ENCODE data around the gene DELE1. TPM values are rescaled to one million over a fixed set of nuclear protein-coding genes. Genes with fewer than 3 reads are reported as not detected.

Gene DELE1
- total RNA-seq, 1 experiment from 2014 or later, result 81.5 TPM

DNA sequence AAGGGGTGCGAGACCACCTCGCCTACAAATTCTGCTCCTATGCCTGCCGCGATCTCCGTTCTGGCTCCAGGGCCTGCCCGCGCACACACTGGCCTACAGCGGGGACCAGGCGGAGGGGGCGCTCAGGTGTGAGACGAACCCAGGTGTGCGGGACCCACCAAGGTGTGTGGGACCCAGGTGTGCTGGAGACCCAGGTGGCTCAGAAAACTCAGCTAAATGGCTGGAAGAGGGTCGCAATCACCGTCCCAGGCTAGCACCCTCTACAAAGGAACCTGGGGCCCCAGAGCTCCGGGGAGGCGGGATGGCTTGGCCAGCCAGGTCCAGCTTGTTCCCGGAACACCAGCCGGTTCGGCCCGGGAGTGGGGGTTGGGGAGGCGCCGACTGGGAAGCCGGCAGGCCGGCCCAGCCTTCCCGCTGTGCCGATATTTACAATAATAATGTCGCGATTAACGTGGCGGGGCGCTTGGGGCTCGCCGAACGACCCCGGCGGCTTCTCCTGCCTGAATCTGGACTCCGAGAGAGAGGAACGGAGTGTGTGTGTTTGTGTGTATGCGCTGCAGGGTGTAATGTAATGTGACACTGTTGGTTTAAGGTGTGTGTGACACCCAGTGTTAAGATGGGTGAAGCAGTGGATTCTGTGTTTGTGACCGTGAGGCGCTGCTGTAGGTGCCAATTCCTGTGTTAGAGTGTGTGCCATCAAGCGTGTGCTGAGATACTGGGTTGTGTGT is 46.9 kb upstream of the DELE1 start (continued):
- TF ChIP-seq, protein P1, sequence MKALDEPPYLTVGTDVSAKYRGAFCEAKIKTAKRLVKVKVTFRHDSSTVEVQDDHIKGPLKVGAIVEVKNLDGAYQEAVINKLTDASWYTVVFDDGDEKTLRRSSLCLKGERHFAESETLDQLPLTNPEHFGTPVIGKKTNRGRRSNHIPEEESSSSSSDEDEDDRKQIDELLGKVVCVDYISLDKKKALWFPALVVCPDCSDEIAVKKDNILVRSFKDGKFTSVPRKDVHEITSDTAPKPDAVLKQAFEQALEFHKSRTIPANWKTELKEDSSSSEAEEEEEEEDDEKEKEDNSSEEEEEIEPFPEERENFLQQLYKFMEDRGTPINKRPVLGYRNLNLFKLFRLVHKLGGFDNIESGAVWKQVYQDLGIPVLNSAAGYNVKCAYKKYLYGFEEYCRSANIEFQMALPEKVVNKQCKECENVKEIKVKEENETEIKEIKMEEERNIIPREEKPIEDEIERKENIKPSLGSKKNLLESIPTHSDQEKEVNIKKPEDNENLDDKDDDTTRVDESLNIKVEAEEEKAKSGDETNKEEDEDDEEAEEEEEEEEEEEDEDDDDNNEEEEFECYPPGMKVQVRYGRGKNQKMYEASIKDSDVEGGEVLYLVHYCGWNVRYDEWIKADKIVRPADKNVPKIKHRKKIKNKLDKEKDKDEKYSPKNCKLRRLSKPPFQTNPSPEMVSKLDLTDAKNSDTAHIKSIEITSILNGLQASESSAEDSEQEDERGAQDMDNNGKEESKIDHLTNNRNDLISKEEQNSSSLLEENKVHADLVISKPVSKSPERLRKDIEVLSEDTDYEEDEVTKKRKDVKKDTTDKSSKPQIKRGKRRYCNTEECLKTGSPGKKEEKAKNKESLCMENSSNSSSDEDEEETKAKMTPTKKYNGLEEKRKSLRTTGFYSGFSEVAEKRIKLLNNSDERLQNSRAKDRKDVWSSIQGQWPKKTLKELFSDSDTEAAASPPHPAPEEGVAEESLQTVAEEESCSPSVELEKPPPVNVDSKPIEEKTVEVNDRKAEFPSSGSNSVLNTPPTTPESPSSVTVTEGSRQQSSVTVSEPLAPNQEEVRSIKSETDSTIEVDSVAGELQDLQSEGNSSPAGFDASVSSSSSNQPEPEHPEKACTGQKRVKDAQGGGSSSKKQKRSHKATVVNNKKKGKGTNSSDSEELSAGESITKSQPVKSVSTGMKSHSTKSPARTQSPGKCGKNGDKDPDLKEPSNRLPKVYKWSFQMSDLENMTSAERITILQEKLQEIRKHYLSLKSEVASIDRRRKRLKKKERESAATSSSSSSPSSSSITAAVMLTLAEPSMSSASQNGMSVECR (CRISPR knock-in tag; IDR thresholded peaks at IDR 0.05; ENCODE audit: borderline replicate concordance), result no peak
- no peak for TF ChIP-seq ATF1 (CRISPR knock-in tag; IDR thresholded peaks at IDR 0.05)
- no peak for TF ChIP-seq KAT7 (CRISPR knock-in tag; IDR thresholded peaks at IDR 0.05; ENCODE audit: borderline replicate concordance)

DNA sequence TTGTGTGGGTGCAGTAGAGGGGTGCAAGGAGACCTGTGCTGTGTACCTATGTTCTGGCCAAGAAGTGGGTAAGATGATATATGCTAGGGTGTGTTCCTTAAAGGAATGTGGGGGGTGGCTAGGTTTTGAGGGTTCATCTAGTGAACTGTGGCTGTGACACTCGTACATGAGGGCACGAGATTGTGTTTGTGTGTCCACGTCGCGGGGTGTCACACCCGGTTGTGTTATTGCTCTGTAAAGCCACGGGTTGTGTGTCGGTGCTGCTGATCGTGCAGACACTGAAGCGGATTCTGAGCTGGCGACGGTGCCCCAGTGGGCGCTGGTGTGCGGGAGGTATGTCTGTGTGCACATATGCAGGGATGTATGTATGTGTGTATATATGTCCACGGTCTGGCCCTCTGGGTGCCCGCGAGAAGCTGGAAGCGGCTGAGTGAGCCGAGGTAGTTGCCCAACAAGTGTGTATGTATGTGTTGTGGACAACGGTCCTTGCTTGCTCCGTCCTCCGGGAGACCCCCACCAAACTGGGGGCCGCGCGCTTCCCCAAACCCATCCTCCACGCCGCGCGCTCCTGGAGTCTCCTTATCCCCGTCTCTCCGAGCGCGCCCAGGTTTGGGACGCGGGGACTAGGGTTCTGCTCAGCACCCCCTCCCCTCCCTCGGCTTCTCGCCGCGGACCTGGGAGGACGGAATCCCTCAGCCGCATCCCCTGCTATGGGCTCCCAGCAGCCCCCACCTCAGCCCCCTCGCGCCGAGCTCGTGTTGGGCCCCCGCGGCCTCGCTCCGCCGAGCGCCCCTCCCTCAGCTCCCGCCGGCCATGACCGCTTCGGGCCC is 46.1 kb upstream of the DELE1 start:
- POLR2A ChIA-PET, result interaction anchor here (1.1 to 7.1 kb wide), 16 partner anchors 19 to 175 kb away, joined by 3 to 66 read pairs (median 12); partner anchors contain the start of genes DELE1, PCDH12 and RNF14
- Mint-ChIP-seq H3K9me3 (no peaks in the 10 kb centered on the region), H3K27ac (peak overlapping the region; percentile 96), H3K4me3 (peak overlapping the region; percentile 95), H3K4me1 (peaks cover 68% of the 10 kb centered on the region), H3K27me3 (ENCODE audit: low read depth) (peaks cover 2% of the 10 kb centered on the region; the same call in 1 of the 2 replicates), H3K36me3 (peaks cover 5% of the 10 kb centered on the region; the same call in 1 of the 2 replicates)
- no peak for ATAC-seq
- DNase-seq (ENCODE audit: low spot score), result no peak
- CTCF ChIA-PET, result interaction anchor here (1.0 to 10.0 kb wide), 30 partner anchors 12 to 240 kb away, joined by 3 to 406 read pairs (median 19); partner anchors contain the start of genes DELE1, HDAC3, PCDH12 and RELL2
- TF ChIP-seq, protein P2, sequence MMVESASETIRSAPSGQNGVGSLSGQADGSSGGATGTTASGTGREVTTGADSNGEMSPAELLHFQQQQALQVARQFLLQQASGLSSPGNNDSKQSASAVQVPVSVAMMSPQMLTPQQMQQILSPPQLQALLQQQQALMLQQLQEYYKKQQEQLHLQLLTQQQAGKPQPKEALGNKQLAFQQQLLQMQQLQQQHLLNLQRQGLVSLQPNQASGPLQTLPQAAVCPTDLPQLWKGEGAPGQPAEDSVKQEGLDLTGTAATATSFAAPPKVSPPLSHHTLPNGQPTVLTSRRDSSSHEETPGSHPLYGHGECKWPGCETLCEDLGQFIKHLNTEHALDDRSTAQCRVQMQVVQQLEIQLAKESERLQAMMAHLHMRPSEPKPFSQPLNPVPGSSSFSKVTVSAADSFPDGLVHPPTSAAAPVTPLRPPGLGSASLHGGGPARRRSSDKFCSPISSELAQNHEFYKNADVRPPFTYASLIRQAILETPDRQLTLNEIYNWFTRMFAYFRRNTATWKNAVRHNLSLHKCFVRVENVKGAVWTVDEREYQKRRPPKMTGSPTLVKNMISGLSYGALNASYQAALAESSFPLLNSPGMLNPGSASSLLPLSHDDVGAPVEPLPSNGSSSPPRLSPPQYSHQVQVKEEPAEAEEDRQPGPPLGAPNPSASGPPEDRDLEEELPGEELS (CRISPR knock-in tag; IDR thresholded peaks at IDR 0.05), result no peak
- TF ChIP-seq ESRRA (CRISPR knock-in tag; IDR thresholded peaks at IDR 0.05; ENCODE audit: borderline replicate concordance), result 0 out of 2 replicates have a peak, but pooled peaks have one; percentile 71
- TF ChIP-seq GABPB1 (CRISPR knock-in tag; IDR thresholded peaks at IDR 0.05), result no peak
- TF ChIP-seq ZNF263 (CRISPR knock-in tag; IDR thresholded peaks at IDR 0.05; ENCODE audit: low read depth), result 0 out of 2 replicates have a peak, but pooled peaks have one; percentile 34
- 0 out of 2 replicates have a peak, but pooled peaks have one; percentile 39 for TF ChIP-seq SMAD4 (CRISPR knock-in tag; IDR thresholded peaks at IDR 0.05)
- TF ChIP-seq, protein P1 (CRISPR knock-in tag; IDR thresholded peaks at IDR 0.05; ENCODE audit: borderline replicate concordance), result no peak
- TF ChIP-seq ATF1 (CRISPR knock-in tag; IDR thresholded peaks at IDR 0.05), result peak; percentile 56; the same call in 1 of the 2 replicates
- TF ChIP-seq, protein P3, sequence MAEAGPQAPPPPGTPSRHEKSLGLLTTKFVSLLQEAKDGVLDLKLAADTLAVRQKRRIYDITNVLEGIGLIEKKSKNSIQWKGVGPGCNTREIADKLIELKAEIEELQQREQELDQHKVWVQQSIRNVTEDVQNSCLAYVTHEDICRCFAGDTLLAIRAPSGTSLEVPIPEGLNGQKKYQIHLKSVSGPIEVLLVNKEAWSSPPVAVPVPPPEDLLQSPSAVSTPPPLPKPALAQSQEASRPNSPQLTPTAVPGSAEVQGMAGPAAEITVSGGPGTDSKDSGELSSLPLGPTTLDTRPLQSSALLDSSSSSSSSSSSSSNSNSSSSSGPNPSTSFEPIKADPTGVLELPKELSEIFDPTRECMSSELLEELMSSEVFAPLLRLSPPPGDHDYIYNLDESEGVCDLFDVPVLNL (CRISPR knock-in tag; IDR thresholded peaks at IDR 0.05; ENCODE audit: borderline replicate concordance, low read depth), result no peak
